Measurements from ENCODE around the gene TMEM86A.

Gene TMEM86A

DNA sequence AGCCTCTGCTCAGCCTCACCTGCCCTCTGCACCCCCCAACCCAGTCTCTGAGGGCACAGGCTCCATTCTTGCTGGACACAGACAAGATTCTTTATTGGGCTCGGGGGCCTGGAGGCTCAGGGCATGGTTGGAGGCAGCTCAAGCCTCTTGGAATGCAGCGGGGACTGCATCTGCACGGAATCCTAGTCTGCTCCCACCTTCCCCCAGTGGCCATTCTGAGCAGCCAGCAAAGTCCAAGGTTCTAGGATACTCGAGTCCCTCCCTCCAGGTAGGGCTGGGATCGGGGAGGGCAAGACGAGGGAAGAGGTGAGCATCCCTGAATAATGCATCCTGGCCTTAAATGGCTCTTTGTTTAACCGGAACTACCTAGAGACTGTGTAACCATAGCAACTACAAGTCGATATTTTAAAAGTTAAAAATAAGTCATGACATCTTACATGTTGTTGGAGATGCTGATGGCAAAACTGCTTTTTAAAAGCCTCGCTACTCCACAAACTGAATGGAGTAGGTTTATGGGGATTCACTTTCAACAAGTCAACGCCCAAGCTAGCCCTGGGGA is 38.1 kb downstream of the TMEM86A start:
- Histone ChIP-seq H4K8ac (ENCODE audit: low read depth, low read length) (no peak overlapping the region), H3K4me2 (ENCODE audit: low read length) (no peak overlapping the region), H2AK5ac (ENCODE audit: low read length) (no peak overlapping the region), H3K79me1 (ENCODE audit: low read length) (no peaks in the 10 kb centered on the region), H3K23ac (ENCODE audit: low read length) (no peak overlapping the region), H2BK120ac (ENCODE audit: insufficient read depth, low read length, poor library complexity) (no peak overlapping the region), H2BK12ac (ENCODE audit: low read length) (no peak overlapping the region), H3K4ac (ENCODE audit: low read depth, low read length) (no peak overlapping the region), H3K36me3 (ENCODE audit: control insufficient read depth in 1 of 2, insufficient read depth in 2 of 2, low read length in 2 of 2) (no peaks in the 10 kb centered on the region), H2AFZ (ENCODE audit: insufficient read depth, low read length, poor library complexity) (no peak overlapping the region), H4K91ac (ENCODE audit: low read depth, low read length) (no peak overlapping the region), H3K14ac (ENCODE audit: low read length) (no peak overlapping the region), H3K27ac (ENCODE audit: low read depth, low read length) (no peak overlapping the region), H3K9me3 (ENCODE audit: insufficient read depth, low read depth, low read length) (no peaks in the 10 kb centered on the region), H3K18ac (ENCODE audit: low read length) (no peak overlapping the region), H3K9ac (ENCODE audit: low read length) (no peak overlapping the region), H2BK5ac (ENCODE audit: low read depth, low read length, poor library complexity) (no peak overlapping the region), H4K12ac (ENCODE audit: low read depth, low read length) (no peak overlapping the region), H3K4me3 (ENCODE audit: low read depth, low read length) (no peak overlapping the region), H3K27me3 (ENCODE audit: insufficient read depth, low read length) (no peaks in the 10 kb centered on the region), H3K4me1 (ENCODE audit: control insufficient read depth in 1 of 2, insufficient read depth in 2 of 2, low read length in 2 of 2) (no peaks in the 10 kb centered on the region), H3K79me2 (ENCODE audit: control insufficient read depth, insufficient read depth, low read length, poor library complexity) (no peaks in the 10 kb centered on the region)
- no peak for DNase-seq
- WGBS (ENCODE audit: extremely low coverage, insufficient coverage, insufficient read length), result no CpG with 5 or more reads among the region's 10 CpGs

DNA sequence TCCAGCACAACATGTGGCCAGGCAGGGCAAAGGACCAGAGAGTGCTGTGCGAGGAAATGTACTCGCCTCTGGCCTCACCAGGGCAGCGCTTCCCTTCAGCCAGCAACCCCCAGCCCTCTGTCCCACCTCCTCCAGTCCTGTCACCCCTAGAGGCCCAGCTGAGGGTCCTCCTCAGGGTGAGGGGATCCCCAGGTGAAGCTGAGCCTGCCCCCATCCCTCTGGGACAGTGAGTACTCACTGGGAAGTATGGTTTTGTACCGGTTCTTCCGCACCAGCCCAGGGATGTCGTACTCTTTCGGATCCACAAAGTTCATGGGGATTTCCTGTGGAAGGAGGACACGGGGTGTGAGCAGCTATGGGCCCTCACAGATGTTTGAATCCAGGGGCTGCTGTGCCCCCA is 39.1 kb downstream of the TMEM86A start:
- DNase-seq, result no peak
- no peak overlapping the region for H3K9ac ChIP-seq (ENCODE audit: low read length)
- H2BK12ac ChIP-seq (ENCODE audit: low read length), result no peak overlapping the region

DNA sequence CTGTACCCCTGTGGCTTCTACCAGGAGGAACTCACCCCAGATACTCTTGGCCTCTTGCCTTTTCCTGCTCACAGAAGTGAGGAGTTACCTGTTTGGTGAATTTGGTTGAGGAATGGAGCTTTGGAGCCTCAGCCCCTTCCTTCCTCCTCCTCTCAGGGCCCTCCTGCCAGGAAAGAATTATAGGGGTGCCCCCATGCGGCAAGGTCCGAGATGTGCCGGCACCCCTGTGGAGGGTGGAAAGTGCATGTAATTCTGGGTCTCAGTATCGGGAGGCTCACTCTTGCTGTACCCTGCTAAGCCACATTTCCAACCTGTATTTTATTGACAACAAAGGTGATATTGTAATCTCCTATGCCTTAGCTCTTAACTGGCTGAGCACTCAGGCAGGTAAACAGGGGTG is 41.1 kb downstream of the TMEM86A start:
- Histone ChIP-seq H3K4me1 (ENCODE audit: control insufficient read depth in 1 of 2, insufficient read depth in 2 of 2, low read length in 2 of 2) (no peaks in the 10 kb centered on the region), H3K14ac (ENCODE audit: low read length) (no peak overlapping the region), H3K4me2 (ENCODE audit: low read length) (no peak overlapping the region), H3K79me2 (ENCODE audit: control insufficient read depth, insufficient read depth, low read length, poor library complexity) (no peaks in the 10 kb centered on the region), H2BK120ac (ENCODE audit: insufficient read depth, low read length, poor library complexity) (no peak overlapping the region), H3K9me3 (ENCODE audit: insufficient read depth, low read depth, low read length) (no peaks in the 10 kb centered on the region), H3K27me3 (ENCODE audit: insufficient read depth, low read length) (no peaks in the 10 kb centered on the region), H4K91ac (ENCODE audit: low read depth, low read length) (no peak overlapping the region), H3K27ac (ENCODE audit: low read depth, low read length) (no peak overlapping the region), H3K18ac (ENCODE audit: low read length) (no peak overlapping the region), H2AK5ac (ENCODE audit: low read length) (no peak overlapping the region), H3K9ac (ENCODE audit: low read length) (no peak overlapping the region), H4K8ac (ENCODE audit: low read depth, low read length) (no peak overlapping the region), H3K79me1 (ENCODE audit: low read length) (no peaks in the 10 kb centered on the region), H3K4me3 (ENCODE audit: low read depth, low read length) (no peak overlapping the region), H3K36me3 (ENCODE audit: control insufficient read depth in 1 of 2, insufficient read depth in 2 of 2, low read length in 2 of 2) (no peaks in the 10 kb centered on the region), H2BK12ac (ENCODE audit: low read length) (no peak overlapping the region), H3K23ac (ENCODE audit: low read length) (no peak overlapping the region), H4K12ac (ENCODE audit: low read depth, low read length) (no peak overlapping the region), H2AFZ (ENCODE audit: insufficient read depth, low read length, poor library complexity) (no peak overlapping the region), H3K4ac (ENCODE audit: low read depth, low read length) (no peak overlapping the region), H2BK5ac (ENCODE audit: low read depth, low read length, poor library complexity) (no peak overlapping the region)
- WGBS (ENCODE audit: extremely low coverage, insufficient coverage, insufficient read length), result no CpG with 5 or more reads among the region's 4 CpGs
- DNase-seq, result no peak

More for the DNA sequence above, 39.1 kb downstream of the TMEM86A start:
- H3K36me3 ChIP-seq (ENCODE audit: control insufficient read depth in 1 of 2, insufficient read depth in 2 of 2, low read length in 2 of 2), result no peaks in the 10 kb centered on the region
- H3K27me3 ChIP-seq (ENCODE audit: insufficient read depth, low read length), result no peaks in the 10 kb centered on the region
- no peak overlapping the region for H3K4me3 ChIP-seq (ENCODE audit: low read depth, low read length)
- H2BK5ac ChIP-seq (ENCODE audit: low read depth, low read length, poor library complexity), result no peak overlapping the region
- no peak overlapping the region for H3K23ac ChIP-seq (ENCODE audit: low read length)
- H3K27ac ChIP-seq (ENCODE audit: low read depth, low read length), result no peak overlapping the region
- no CpG with 5 or more reads among the region's 8 CpGs for WGBS (ENCODE audit: extremely low coverage, insufficient coverage, insufficient read length)
- H3K4me1 ChIP-seq (ENCODE audit: control insufficient read depth in 1 of 2, insufficient read depth in 2 of 2, low read length in 2 of 2), result no peaks in the 10 kb centered on the region
- no peak overlapping the region for H4K91ac ChIP-seq (ENCODE audit: low read depth, low read length)
- no peaks in the 10 kb centered on the region for H3K79me1 ChIP-seq (ENCODE audit: low read length)
- H3K79me2 ChIP-seq (ENCODE audit: control insufficient read depth, insufficient read depth, low read length, poor library complexity), result no peaks in the 10 kb centered on the region
- no peak overlapping the region for H3K4ac ChIP-seq (ENCODE audit: low read depth, low read length)
- no peak overlapping the region for H2BK120ac ChIP-seq (ENCODE audit: insufficient read depth, low read length, poor library complexity)
- H3K18ac ChIP-seq (ENCODE audit: low read length), result no peak overlapping the region
- no peak overlapping the region for H4K8ac ChIP-seq (ENCODE audit: low read depth, low read length)
- H3K14ac ChIP-seq (ENCODE audit: low read length), result no peak overlapping the region
- H4K12ac ChIP-seq (ENCODE audit: low read depth, low read length), result no peak overlapping the region
- no peak overlapping the region for H2AK5ac ChIP-seq (ENCODE audit: low read length)
- no peak overlapping the region for H3K4me2 ChIP-seq (ENCODE audit: low read length)
- H2AFZ ChIP-seq (ENCODE audit: insufficient read depth, low read length, poor library complexity), result no peak overlapping the region
- H3K9me3 ChIP-seq (ENCODE audit: insufficient read depth, low read depth, low read length), result no peaks in the 10 kb centered on the region

DNA sequence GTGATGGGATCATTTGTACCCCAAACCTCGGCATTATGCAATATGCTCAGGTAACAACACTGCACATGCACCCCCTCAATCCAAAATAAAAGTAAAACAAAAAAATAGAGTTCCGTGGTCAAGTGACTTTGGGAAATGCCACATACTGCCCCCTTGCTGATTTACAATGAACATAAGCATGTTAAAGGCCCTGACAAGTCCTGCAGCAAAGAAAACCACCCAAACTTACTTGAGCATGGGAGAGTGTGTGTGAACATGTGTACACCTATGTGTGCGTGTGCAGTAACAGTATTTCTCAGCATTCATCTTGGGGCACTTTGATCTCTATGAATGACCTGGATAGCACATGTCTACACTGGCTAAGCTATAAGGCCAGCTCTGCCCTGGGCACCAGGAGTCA is 43.2 kb downstream of the TMEM86A start:
- H3K79me1 ChIP-seq (ENCODE audit: low read length), result no peaks in the 10 kb centered on the region
- H3K27ac ChIP-seq (ENCODE audit: low read depth, low read length), result no peak overlapping the region
- WGBS (ENCODE audit: extremely low coverage, insufficient coverage, insufficient read length), result no CpG with 5 or more reads among the region's 3 CpGs
- no peak overlapping the region for H2BK12ac ChIP-seq (ENCODE audit: low read length)
- no peak overlapping the region for H3K18ac ChIP-seq (ENCODE audit: low read length)
- H3K23ac ChIP-seq (ENCODE audit: low read length), result no peak overlapping the region
- no peak overlapping the region for H2AFZ ChIP-seq (ENCODE audit: insufficient read depth, low read length, poor library complexity)
- H3K14ac ChIP-seq (ENCODE audit: low read length), result no peak overlapping the region
- H3K36me3 ChIP-seq (ENCODE audit: control insufficient read depth in 1 of 2, insufficient read depth in 2 of 2, low read length in 2 of 2), result no peaks in the 10 kb centered on the region
- no peak overlapping the region for H4K91ac ChIP-seq (ENCODE audit: low read depth, low read length)
- H2BK120ac ChIP-seq (ENCODE audit: insufficient read depth, low read length, poor library complexity), result no peak overlapping the region
- no peaks in the 10 kb centered on the region for H3K9me3 ChIP-seq (ENCODE audit: insufficient read depth, low read depth, low read length)
- no peak for DNase-seq
- no peak overlapping the region for H3K9ac ChIP-seq (ENCODE audit: low read length)
- H2AK5ac ChIP-seq (ENCODE audit: low read length), result no peak overlapping the region
- H3K4me1 ChIP-seq (ENCODE audit: control insufficient read depth in 1 of 2, insufficient read depth in 2 of 2, low read length in 2 of 2), result no peaks in the 10 kb centered on the region
- no peak overlapping the region for H4K12ac ChIP-seq (ENCODE audit: low read depth, low read length)
- no peak overlapping the region for H3K4me3 ChIP-seq (ENCODE audit: low read depth, low read length)
- H3K27me3 ChIP-seq (ENCODE audit: insufficient read depth, low read length), result no peaks in the 10 kb centered on the region
- H3K79me2 ChIP-seq (ENCODE audit: control insufficient read depth, insufficient read depth, low read length, poor library complexity), result no peaks in the 10 kb centered on the region
- H2BK5ac ChIP-seq (ENCODE audit: low read depth, low read length, poor library complexity), result no peak overlapping the region
- no peak overlapping the region for H3K4me2 ChIP-seq (ENCODE audit: low read length)
- no peak overlapping the region for H4K8ac ChIP-seq (ENCODE audit: low read depth, low read length)
- no peak overlapping the region for H3K4ac ChIP-seq (ENCODE audit: low read depth, low read length)
